Adrenal gland (tissue), 5 donors: Measurements from ENCODE around the gene PCGF2.

Source experiments
- POLR2A ChIP-seq, 2 donors: fragments of 450-650 bp; IDR thresholded peaks; one replicate each; pipeline ENCODE4 v1.6.1; 2017; ENCODE audit warnings: antibody characterized with exemption in 2 of 2, mild to moderate bottlenecking in 2 of 2, moderate library complexity in 1 of 2
- TF ChIP-seq, protein P1 (sequence below), 6 experiments: fragments of 450-650 bp in 4 of 6; fragments of 200-600 bp in 2 of 6; sonication (generic) in 1 of 6; IDR thresholded peaks; 1 replicate in 5 of 6; 2 replicates in 1 of 6; pipeline versions ENCODE4 v1.5.1 to v1.8.0; 2016 to 2021; ENCODE audit warnings: antibody characterized with exemption in 6 of 6, mild to moderate bottlenecking in 2 of 6, moderate library complexity in 1 of 6
- donor health status: DM: no; HTN: no; CAD: no.

GRCh38 chr17:38703742-38704605 is 44.2 kb downstream of the PCGF2 start:
- TF ChIP-seq, protein P1, sequence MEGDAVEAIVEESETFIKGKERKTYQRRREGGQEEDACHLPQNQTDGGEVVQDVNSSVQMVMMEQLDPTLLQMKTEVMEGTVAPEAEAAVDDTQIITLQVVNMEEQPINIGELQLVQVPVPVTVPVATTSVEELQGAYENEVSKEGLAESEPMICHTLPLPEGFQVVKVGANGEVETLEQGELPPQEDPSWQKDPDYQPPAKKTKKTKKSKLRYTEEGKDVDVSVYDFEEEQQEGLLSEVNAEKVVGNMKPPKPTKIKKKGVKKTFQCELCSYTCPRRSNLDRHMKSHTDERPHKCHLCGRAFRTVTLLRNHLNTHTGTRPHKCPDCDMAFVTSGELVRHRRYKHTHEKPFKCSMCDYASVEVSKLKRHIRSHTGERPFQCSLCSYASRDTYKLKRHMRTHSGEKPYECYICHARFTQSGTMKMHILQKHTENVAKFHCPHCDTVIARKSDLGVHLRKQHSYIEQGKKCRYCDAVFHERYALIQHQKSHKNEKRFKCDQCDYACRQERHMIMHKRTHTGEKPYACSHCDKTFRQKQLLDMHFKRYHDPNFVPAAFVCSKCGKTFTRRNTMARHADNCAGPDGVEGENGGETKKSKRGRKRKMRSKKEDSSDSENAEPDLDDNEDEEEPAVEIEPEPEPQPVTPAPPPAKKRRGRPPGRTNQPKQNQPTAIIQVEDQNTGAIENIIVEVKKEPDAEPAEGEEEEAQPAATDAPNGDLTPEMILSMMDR (IDR thresholded peaks at IDR 0.05) = no peak
- peak in 1 of 2 donors; percentile 60 for TF ChIP-seq POLR2A (IDR thresholded peaks at IDR 0.05)
